ENCODE measurements around the gene SIAH2.

GRCh38 chr3:150733373-150733935, 29.5 kb downstream of the SIAH2 start:
- TF ChIP-seq CTCF (IDR thresholded peaks at IDR 0.05) = no peak
- no peak for TF ChIP-seq REST (IDR thresholded peaks at IDR 0.05; ENCODE audit: insufficient read depth in 1 of 2, low read depth in 2 of 2, low read length in 1 of 2)
- no peak for TF ChIP-seq POLR2AphosphoS5 (IDR thresholded peaks at IDR 0.05; ENCODE audit: low read depth, low read length)
